ENCODE results near the gene CXCL1.

The CXCL1 gene

GRCh38 chr4:73842696-73843095, 26.5 kb upstream of the CXCL1 start:
- H3K79me2 ChIP-seq (ENCODE audit: insufficient read depth, low read length) = no peaks in the 10 kb centered on the region
- H3K27me3 ChIP-seq (ENCODE audit: insufficient read depth, low read length, poor library complexity) = no peaks in the 10 kb centered on the region
- H3K4me3 ChIP-seq (ENCODE audit: low read depth in 1 of 2, low read length in 2 of 2) = no peak overlapping the region
- H3K9ac ChIP-seq (ENCODE audit: low read depth, low read length) = no peak overlapping the region
- TF ChIP-seq CTCF (IDR thresholded peaks at IDR 0.05; ENCODE audit: borderline replicate concordance, extremely low read depth, low read length, poor library complexity, severe bottlenecking) = no peak
- no peak for TF ChIP-seq EZH2 (IDR thresholded peaks at IDR 0.05; ENCODE audit: borderline replicate concordance, low read depth, low read length, severe bottlenecking)
- no peak overlapping the region for H3K4me2 ChIP-seq (ENCODE audit: insufficient read depth, low read length)
- no peaks in the 10 kb centered on the region for H3K4me1 ChIP-seq (ENCODE audit: insufficient read depth, low read length)
- no peaks in the 10 kb centered on the region for H4K20me1 ChIP-seq (ENCODE audit: insufficient read depth, low read length)
- ATAC-seq (ENCODE audit: insufficient read depth, low read depth) (no peak), DNase-seq (no peak)
- no peak overlapping the region for H2AFZ ChIP-seq (ENCODE audit: low read depth, low read length)
- no peaks in the 10 kb centered on the region for H3K36me3 ChIP-seq (ENCODE audit: insufficient read depth, low read length)
- no peak overlapping the region for H3K27ac ChIP-seq (ENCODE audit: low read length)
- no peaks in the 10 kb centered on the region for H3K9me3 ChIP-seq (ENCODE audit: insufficient read depth, low read length, severe bottlenecking)

- no peaks in the 10 kb centered on the region for H3K4me1 ChIP-seq (ENCODE audit: insufficient read depth, low read length)
- no peaks in the 10 kb centered on the region for H3K9me3 ChIP-seq (ENCODE audit: insufficient read depth, low read length, severe bottlenecking)
- no peak overlapping the region for H3K27ac ChIP-seq (ENCODE audit: low read length)
- H4K20me1 ChIP-seq (ENCODE audit: insufficient read depth, low read length) = no peaks in the 10 kb centered on the region
- H3K4me3 ChIP-seq (ENCODE audit: low read depth in 1 of 2, low read length in 2 of 2) = no peak overlapping the region
- H3K4me2 ChIP-seq (ENCODE audit: insufficient read depth, low read length) = no peak overlapping the region
- no peak for DNase-seq
- no peaks in the 10 kb centered on the region for H3K36me3 ChIP-seq (ENCODE audit: insufficient read depth, low read length)
- no peaks in the 10 kb centered on the region for H3K79me2 ChIP-seq (ENCODE audit: insufficient read depth, low read length)
- no peak for ATAC-seq (ENCODE audit: insufficient read depth, low read depth)
- no peak overlapping the region for H2AFZ ChIP-seq (ENCODE audit: low read depth, low read length)
- no peaks in the 10 kb centered on the region for H3K27me3 ChIP-seq (ENCODE audit: insufficient read depth, low read length, poor library complexity)
- TF ChIP-seq EZH2 (IDR thresholded peaks at IDR 0.05; ENCODE audit: borderline replicate concordance, low read depth, low read length, severe bottlenecking) (no peak), CTCF (IDR thresholded peaks at IDR 0.05; ENCODE audit: borderline replicate concordance, extremely low read depth, low read length, poor library complexity, severe bottlenecking) (no peak)
- no peak overlapping the region for H3K9ac ChIP-seq (ENCODE audit: low read depth, low read length)
These were observed 25.8 kb upstream of the CXCL1 start for GRCh38 chr4:73843369-73843768.

- H2AFZ ChIP-seq (ENCODE audit: low read depth, low read length) = no peak overlapping the region
- no peak overlapping the region for H3K9ac ChIP-seq (ENCODE audit: low read depth, low read length)
- no peak overlapping the region for H3K4me2 ChIP-seq (ENCODE audit: insufficient read depth, low read length)
- no peaks in the 10 kb centered on the region for H3K4me1 ChIP-seq (ENCODE audit: insufficient read depth, low read length)
- no peaks in the 10 kb centered on the region for H3K9me3 ChIP-seq (ENCODE audit: insufficient read depth, low read length, severe bottlenecking)
- no peak overlapping the region for H3K4me3 ChIP-seq (ENCODE audit: low read depth in 1 of 2, low read length in 2 of 2)
- no peak for TF ChIP-seq CTCF (IDR thresholded peaks at IDR 0.05; ENCODE audit: borderline replicate concordance, extremely low read depth, low read length, poor library complexity, severe bottlenecking)
- TF ChIP-seq EZH2 (IDR thresholded peaks at IDR 0.05; ENCODE audit: borderline replicate concordance, low read depth, low read length, severe bottlenecking) = no peak
- no peak for ATAC-seq (ENCODE audit: insufficient read depth, low read depth)
- DNase-seq = no peak
- H3K79me2 ChIP-seq (ENCODE audit: insufficient read depth, low read length) = no peaks in the 10 kb centered on the region
- no peaks in the 10 kb centered on the region for H3K36me3 ChIP-seq (ENCODE audit: insufficient read depth, low read length)
- H4K20me1 ChIP-seq (ENCODE audit: insufficient read depth, low read length) = no peaks in the 10 kb centered on the region
- no peaks in the 10 kb centered on the region for H3K27me3 ChIP-seq (ENCODE audit: insufficient read depth, low read length, poor library complexity)
- no peak overlapping the region for H3K27ac ChIP-seq (ENCODE audit: low read length)
These were observed 24.8 kb upstream of the CXCL1 start for GRCh38 chr4:73844345-73844744.

GRCh38 chr4:73844806-73845205, 24.4 kb upstream of the CXCL1 start:
- Histone ChIP-seq H3K9me3 (ENCODE audit: insufficient read depth, low read length, severe bottlenecking) (no peaks in the 10 kb centered on the region), H4K20me1 (ENCODE audit: insufficient read depth, low read length) (no peaks in the 10 kb centered on the region), H2AFZ (ENCODE audit: low read depth, low read length) (no peak overlapping the region), H3K36me3 (ENCODE audit: insufficient read depth, low read length) (no peaks in the 10 kb centered on the region), H3K4me3 (ENCODE audit: low read depth in 1 of 2, low read length in 2 of 2) (no peak overlapping the region), H3K4me2 (ENCODE audit: insufficient read depth, low read length) (no peak overlapping the region), H3K27me3 (ENCODE audit: insufficient read depth, low read length, poor library complexity) (no peaks in the 10 kb centered on the region), H3K4me1 (ENCODE audit: insufficient read depth, low read length) (no peaks in the 10 kb centered on the region), H3K9ac (ENCODE audit: low read depth, low read length) (no peak overlapping the region), H3K27ac (ENCODE audit: low read length) (no peak overlapping the region), H3K79me2 (ENCODE audit: insufficient read depth, low read length) (no peaks in the 10 kb centered on the region)
- ATAC-seq (ENCODE audit: insufficient read depth, low read depth) (no peak), DNase-seq (no peak)
- TF ChIP-seq CTCF (IDR thresholded peaks at IDR 0.05; ENCODE audit: borderline replicate concordance, extremely low read depth, low read length, poor library complexity, severe bottlenecking) (no peak), EZH2 (IDR thresholded peaks at IDR 0.05; ENCODE audit: borderline replicate concordance, low read depth, low read length, severe bottlenecking) (no peak)
